ENCODE measurements around the gene TRIP13.
A peak's percentile ranks its signal among the peaks of the same experiment; 100 is the strongest.
"Not testable (repeated sequence)": the region's sequence is repeated elsewhere in the genome, so short reads cannot be mapped to it uniquely, and the experiment has no call there.

Gene TRIP13

GRCh38 chr5:921456-922435, 29.1 kb downstream of the TRIP13 start:
- no peak for DNase-seq

GRCh38 chr5:922436-923280, 30.0 kb downstream of the TRIP13 start:
- no peak for DNase-seq

GRCh38 chr5:923281-923873, 30.7 kb downstream of the TRIP13 start:
- DNase-seq = peak; percentile 47

GRCh38 chr5:926417-927171, 33.9 kb downstream of the TRIP13 start:
- DNase-seq = no peak

GRCh38 chr5:927172-928015, 34.7 kb downstream of the TRIP13 start:
- DNase-seq = no peak

GRCh38 chr5:929182-929581, 36.5 kb downstream of the TRIP13 start:
- not testable (repeated sequence) for DNase-seq

GRCh38 chr5:929596-929995, 36.9 kb downstream of the TRIP13 start:
- no peak for DNase-seq

GRCh38 chr5:930866-931265, 38.2 kb downstream of the TRIP13 start:
- no peak for DNase-seq

- no peak for DNase-seq
Observed at GRCh38 chr5:931570-932145, 39.0 kb downstream of the TRIP13 start.

GRCh38 chr5:932151-932627, 39.5 kb downstream of the TRIP13 start:
- DNase-seq = no peak

GRCh38 chr5:932628-933250, 40.1 kb downstream of the TRIP13 start:
- DNase-seq = no peak

GRCh38 chr5:933251-933861, 40.7 kb downstream of the TRIP13 start:
- no peak for DNase-seq

GRCh38 chr5:933951-934350, 41.3 kb downstream of the TRIP13 start:
- DNase-seq = not testable (repeated sequence)

- not testable (repeated sequence) for DNase-seq
Observed at GRCh38 chr5:934381-934967, 41.8 kb downstream of the TRIP13 start.

- no peak for DNase-seq
Observed at GRCh38 chr5:935510-936084, 42.9 kb downstream of the TRIP13 start.

- no peak for DNase-seq
Observed at GRCh38 chr5:936149-937144, 43.8 kb downstream of the TRIP13 start.

- DNase-seq = no peak
Observed at GRCh38 chr5:937151-937924, 44.7 kb downstream of the TRIP13 start.

Data from NCI-H2029 (cell line).